Upper lobe of left lung (tissue), 6 donors: ENCODE data around the gene TK2. TPM values are rescaled to one million over a fixed set of nuclear protein-coding genes. Genes with fewer than 3 reads are reported as not detected.

Experiments used
- ATAC-seq, 2 donors: fragments of 200-7000 bp; cut with Tn5 transposase; one replicate each; pipeline ENCODE4 v1.9.1; 2022; ENCODE audit warnings: mild to moderate bottlenecking in 2 of 2, moderate library complexity in 2 of 2; ENCODE audit not compliant: low FRiP score in 2 of 2
- DNase-seq, 2 donors: peaks; one replicate each; pipeline ENCODE4 v3.0.0-alpha.2; 2019 to 2020
- H3K27ac ChIP-seq, 4 donors: fragments of 200-600 bp; sonication (generic); one replicate each; pipeline ENCODE4 v1.5.1; 2016 to 2019
- H3K27me3 ChIP-seq, 4 donors: fragments of 200-600 bp; sonication (generic); one replicate each; pipeline ENCODE4 v1.5.1; 2017 to 2019
- H3K36me3 ChIP-seq, 4 donors: fragments of 200-600 bp; sonication (generic); one replicate each; pipeline ENCODE4 v1.5.1; 2016 to 2019
- H3K4me1 ChIP-seq, 4 donors: fragments of 200-600 bp; sonication (generic); one replicate each; pipeline ENCODE4 v1.5.1; 2018 to 2019
- H3K4me3 ChIP-seq, 4 donors: fragments of 200-600 bp; sonication (generic); one replicate each; pipeline ENCODE4 v1.5.1; 2017 to 2019; ENCODE audit warnings: mild to moderate bottlenecking in 2 of 4, moderate library complexity in 1 of 4
- H3K9me3 ChIP-seq, 4 donors: fragments of 200-600 bp; sonication (generic); one replicate each; pipeline ENCODE4 v1.5.1; 2018 to 2019
- CTCF ChIP-seq, 6 experiments: fragments of 450-650 bp in 4 of 6; fragments of 200-600 bp in 2 of 6; sonication (generic) in 2 of 6; IDR thresholded peaks; one replicate each; pipeline ENCODE4 v1.5.1; 2016 to 2019; ENCODE audit warnings: antibody characterized with exemption in 6 of 6
- EP300 ChIP-seq, 4 donors: sonication (generic); formaldehyde crosslinking; IDR thresholded peaks; one replicate each; pipeline ENCODE4 v1.5.1; 2017; ENCODE audit warnings: antibody characterized with exemption in 4 of 4, control low read depth in 2 of 4
- POLR2A ChIP-seq, 4 donors: fragments of 450-650 bp; IDR thresholded peaks; one replicate each; pipeline ENCODE4 v1.5.1; 2016 to 2017; ENCODE audit warnings: antibody characterized with exemption in 4 of 4, mild to moderate bottlenecking in 2 of 4
- POLR2AphosphoS5 ChIP-seq, 2 donors: sonication (generic); formaldehyde crosslinking; IDR thresholded peaks; one replicate each; pipeline ENCODE4 v1.5.1; 2017; ENCODE audit warnings: antibody characterized with exemption in 2 of 2
- WGBS, 2 donors: methylation state at CpG; one replicate each; pipeline ENCODE4 v1.1.5; 2017 to 2018; 5-methylcytosine and 5-hydroxymethylcytosine counted together
- total RNA-seq, 6 donors: library from RNA; depleted of rRNA in 4 of 6; stranded (reverse); fragments of >200 nt in 4 of 6; gene quantifications; one replicate each; pipeline versions ENCODE4 v1.1.0 to v1.2.1, GENCODE V29; 2016 to 2021
- donor health status: DM: no; HTN: no; CAD: no; lungs with moderate emphysema.
- donor health status: DM: no; HTN: yes; CAD: no; lungs with severe emphysema.

TK2 gene
- total RNA-seq, 6 donors from 2014 or later: 28.2 to 54.0 (median 36.6) TPM

DNA sequence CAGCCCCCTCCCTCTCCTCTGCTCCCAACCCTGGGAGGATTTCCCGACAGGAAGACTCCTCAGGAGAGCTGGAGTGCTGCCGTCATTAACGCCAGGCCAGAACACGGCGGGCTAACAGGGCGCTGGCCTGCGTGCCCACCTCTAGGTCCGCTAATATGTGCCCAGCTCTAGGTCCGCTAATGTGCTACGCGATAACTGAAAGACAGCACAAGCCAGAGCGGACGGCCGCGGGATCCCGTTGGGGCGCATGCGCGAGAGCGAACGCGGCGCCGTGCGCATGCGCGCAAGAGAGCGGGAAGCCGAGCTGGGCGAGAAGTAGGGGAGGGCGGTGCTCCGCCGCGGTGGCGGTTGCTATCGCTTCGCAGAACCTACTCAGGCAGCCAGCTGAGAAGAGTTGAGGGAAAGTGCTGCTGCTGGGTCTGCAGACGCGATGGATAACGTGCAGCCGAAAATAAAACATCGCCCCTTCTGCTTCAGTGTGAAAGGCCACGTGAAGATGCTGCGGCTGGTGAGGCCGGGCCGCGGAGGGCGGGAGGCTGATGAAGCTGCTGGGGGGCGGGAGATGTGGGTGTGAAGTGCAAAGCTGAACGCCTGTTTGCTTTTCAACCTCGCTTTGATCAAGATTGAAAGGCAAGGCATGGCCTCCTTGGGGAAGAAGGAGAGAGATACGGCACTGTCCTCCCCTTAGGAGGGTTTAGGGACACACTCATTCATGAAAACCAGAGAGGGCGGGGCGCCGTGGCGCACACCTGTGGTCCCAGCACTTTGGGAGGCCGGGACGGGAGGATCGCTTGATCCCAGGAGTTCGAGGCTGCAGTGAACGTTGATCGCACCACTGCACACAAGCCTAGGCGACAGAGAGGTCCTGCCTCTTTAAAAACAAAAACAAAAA is 2.6 kb upstream of the TK2 start, which contains the start of gene CKLF:
Gene CKLF (plus strand): TSS at position 291 of the 892 bp plus-strand sequence. CDS start 140 bp downstream, at position 431.
- DNase-seq (peak; percentile 87 to 99), ATAC-seq (peak; percentile 93 to 94)
- peak within 1 kb of the TSS; percentile 56 to 81 (median 65) for H3K4me3 ChIP-seq
- peaks cover 0 to 8% (median 0%) of the 10 kb centered on the region in 4 donors for H3K36me3 ChIP-seq
- TF ChIP-seq CTCF (IDR thresholded peaks at IDR 0.05) (peak in 1 of 6 experiments; percentile 45), POLR2A (IDR thresholded peaks at IDR 0.05) (peak in 3 of 4 donors; percentile 59 to 96 (median 91)), POLR2AphosphoS5 (IDR thresholded peaks at IDR 0.05) (peak; percentile 92 to 94), EP300 (IDR thresholded peaks at IDR 0.05) (peak in 1 of 4 donors; percentile 24)
- peak within 1 kb of the TSS; percentile 93 to 98 (median 96) for H3K27ac ChIP-seq
- WGBS, 2 donors: 4 to 14% methylated on average over 29 to 63 of the region's 63 CpGs
- no peaks in the 10 kb centered on the region for H3K27me3 ChIP-seq
- H3K4me1 ChIP-seq: peaks cover 41 to 64% (median 45%) of the 10 kb centered on the region in 4 donors
- no peaks in the 10 kb centered on the region for H3K9me3 ChIP-seq

DNA sequence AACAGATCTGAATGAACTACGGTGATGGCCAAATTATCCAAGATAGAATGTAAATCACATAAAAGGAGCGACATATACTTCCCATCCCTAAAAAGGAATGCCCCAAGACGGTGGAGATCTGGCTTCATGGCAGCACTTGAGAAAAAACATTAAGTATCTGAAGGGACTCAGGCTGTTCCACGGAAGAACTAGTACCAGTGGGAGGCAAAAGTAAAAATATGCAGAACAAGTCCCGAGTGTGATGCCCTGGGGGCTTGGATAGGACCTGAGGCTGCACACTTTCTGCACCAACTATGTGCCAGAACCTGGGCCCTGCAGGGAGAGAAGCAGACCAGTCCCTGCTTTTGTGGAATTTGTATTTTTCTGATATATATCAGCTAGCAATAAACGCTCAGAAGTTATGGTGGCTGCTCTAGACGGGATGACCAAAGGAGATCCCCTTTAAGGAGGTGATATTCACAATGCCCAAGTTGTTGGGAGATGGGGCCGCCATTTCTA is 1.9 kb upstream of the TK2 start:
- no peak for DNase-seq
- peaks cover 0 to under 1% (median 0%) of the 10 kb centered on the region in 4 donors for H3K36me3 ChIP-seq
- peaks cover 41 to 67% (median 46%) of the 10 kb centered on the region in 4 donors for H3K4me1 ChIP-seq
- H3K9me3 ChIP-seq: no peaks in the 10 kb centered on the region
- peak overlapping the region; percentile 93 to 98 (median 96) for H3K27ac ChIP-seq
- 31% methylated on average over 8 of the region's 8 CpGs for WGBS, 2 donors
- TF ChIP-seq EP300 (IDR thresholded peaks at IDR 0.05): no peak
- no peak for TF ChIP-seq POLR2A (IDR thresholded peaks at IDR 0.05)
- no peak for TF ChIP-seq CTCF (IDR thresholded peaks at IDR 0.05)
- no peak for TF ChIP-seq POLR2AphosphoS5 (IDR thresholded peaks at IDR 0.05)
- no peak for ATAC-seq
- peak overlapping the region; percentile 56 to 81 (median 65) for H3K4me3 ChIP-seq
- no peaks in the 10 kb centered on the region for H3K27me3 ChIP-seq

- Histone ChIP-seq H3K9me3 (no peaks in the 10 kb centered on the region), H3K4me3 (peak overlapping the region in 1 of 4 donors; percentile 62), H3K36me3 (no peaks in the 10 kb centered on the region), H3K27me3 (no peaks in the 10 kb centered on the region), H3K4me1 (peaks cover 41 to 72% (median 46%) of the 10 kb centered on the region in 4 donors), H3K27ac (peak overlapping the region; percentile 93 to 98 (median 96))
- ATAC-seq (peak; percentile 34 to 47), DNase-seq (peak in 1 of 2 donors; percentile 73)
- TF ChIP-seq EP300 (IDR thresholded peaks at IDR 0.05) (no peak), POLR2AphosphoS5 (IDR thresholded peaks at IDR 0.05) (peak; percentile 20 to 41), POLR2A (IDR thresholded peaks at IDR 0.05) (peak in 1 of 4 donors; percentile 44), CTCF (IDR thresholded peaks at IDR 0.05) (peak in 5 of 6 experiments; percentile 44 to 74 (median 52))
- WGBS, 2 donors: 28% methylated on average over 6 of the region's 6 CpGs
Measured at GRCh38 chr16:66551348-66551759, 1.4 kb upstream of the TK2 start.

DNA sequence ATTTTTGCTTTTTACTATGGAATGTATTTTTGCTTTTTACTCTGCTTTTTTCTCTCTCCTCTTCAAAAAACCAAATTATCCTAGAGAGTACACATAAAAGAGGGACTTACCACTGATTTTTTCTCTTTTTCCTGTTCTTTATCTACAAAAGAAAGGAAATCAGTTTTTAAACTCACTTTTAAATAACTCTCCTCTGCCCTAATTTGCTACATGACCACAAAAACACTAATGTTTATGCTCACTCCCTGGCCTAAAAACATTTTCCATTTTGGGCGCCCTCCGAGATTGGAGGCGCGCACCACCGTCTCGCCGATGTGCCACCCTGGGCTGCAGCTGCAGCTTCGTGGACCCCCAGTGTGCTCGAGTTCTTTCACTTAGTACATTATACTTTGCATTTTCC is 1.1 kb downstream of the TK2 start:
- WGBS, 2 donors: 58 to 74% methylated on average over 9 of the region's 9 CpGs
- Histone ChIP-seq H3K4me3 (peak overlapping the region in 3 of 4 donors; percentile 60 to 82 (median 78)), H3K4me1 (peaks cover 35 to 59% (median 44%) of the 10 kb centered on the region in 4 donors), H3K27ac (peak overlapping the region; percentile 96 to 99 (median 98)), H3K27me3 (no peaks in the 10 kb centered on the region), H3K36me3 (peaks cover 0 to 7% (median 0%) of the 10 kb centered on the region in 4 donors), H3K9me3 (no peaks in the 10 kb centered on the region)
- DNase-seq (no peak), ATAC-seq (no peak)
- TF ChIP-seq CTCF (IDR thresholded peaks at IDR 0.05): no peak
- no peak for TF ChIP-seq EP300 (IDR thresholded peaks at IDR 0.05)
- no peak for TF ChIP-seq POLR2AphosphoS5 (IDR thresholded peaks at IDR 0.05)
- TF ChIP-seq POLR2A (IDR thresholded peaks at IDR 0.05): no peak
